ENCODE data around the gene TRIB2.

TRIB2 gene

DNA sequence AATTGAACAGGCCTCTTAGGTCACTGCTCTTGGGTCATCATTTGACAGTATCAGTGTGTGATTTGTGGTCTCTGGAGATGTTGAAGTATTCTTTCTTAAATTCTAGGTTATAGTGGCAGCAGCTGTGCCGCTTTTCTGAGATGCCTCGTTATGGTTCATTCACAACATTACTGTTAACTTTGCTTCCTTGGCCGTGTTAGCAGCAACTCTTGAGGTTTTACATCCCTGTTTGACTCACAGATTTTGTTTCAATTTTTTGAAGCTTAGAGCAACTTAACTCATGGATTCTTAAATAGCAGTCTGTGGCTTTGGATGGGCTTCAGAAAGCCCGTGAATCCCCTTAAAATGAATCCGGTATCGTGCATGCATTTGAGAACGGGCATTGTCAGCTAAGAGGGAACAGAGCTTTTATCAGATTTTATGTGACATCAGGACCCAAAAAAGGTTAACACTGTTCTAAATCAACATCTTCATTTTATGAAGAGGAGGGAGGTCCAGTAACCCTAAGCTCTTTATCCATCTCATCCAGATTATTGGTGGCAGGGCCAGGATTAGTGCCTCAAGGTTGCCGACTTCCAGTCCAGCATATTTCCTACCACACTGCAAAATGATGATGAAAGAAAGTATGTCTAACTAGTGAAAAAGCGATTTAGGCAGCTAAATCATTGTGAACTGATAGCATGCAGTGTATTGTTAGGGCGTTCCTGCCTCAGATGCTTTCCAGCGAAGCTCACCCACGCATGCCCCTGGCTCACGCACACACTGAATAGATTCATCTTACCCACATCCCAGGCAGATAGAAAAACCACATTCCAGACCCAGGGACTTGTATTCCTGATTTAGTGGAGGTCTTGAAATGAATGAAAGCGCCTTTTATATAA, 5.1 kb downstream of the TRIB2 start:
- TF ChIP-seq, protein P1, sequence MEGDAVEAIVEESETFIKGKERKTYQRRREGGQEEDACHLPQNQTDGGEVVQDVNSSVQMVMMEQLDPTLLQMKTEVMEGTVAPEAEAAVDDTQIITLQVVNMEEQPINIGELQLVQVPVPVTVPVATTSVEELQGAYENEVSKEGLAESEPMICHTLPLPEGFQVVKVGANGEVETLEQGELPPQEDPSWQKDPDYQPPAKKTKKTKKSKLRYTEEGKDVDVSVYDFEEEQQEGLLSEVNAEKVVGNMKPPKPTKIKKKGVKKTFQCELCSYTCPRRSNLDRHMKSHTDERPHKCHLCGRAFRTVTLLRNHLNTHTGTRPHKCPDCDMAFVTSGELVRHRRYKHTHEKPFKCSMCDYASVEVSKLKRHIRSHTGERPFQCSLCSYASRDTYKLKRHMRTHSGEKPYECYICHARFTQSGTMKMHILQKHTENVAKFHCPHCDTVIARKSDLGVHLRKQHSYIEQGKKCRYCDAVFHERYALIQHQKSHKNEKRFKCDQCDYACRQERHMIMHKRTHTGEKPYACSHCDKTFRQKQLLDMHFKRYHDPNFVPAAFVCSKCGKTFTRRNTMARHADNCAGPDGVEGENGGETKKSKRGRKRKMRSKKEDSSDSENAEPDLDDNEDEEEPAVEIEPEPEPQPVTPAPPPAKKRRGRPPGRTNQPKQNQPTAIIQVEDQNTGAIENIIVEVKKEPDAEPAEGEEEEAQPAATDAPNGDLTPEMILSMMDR (IDR thresholded peaks at IDR 0.05; ENCODE audit: low read depth, low read length), result no peak
- no peak for TF ChIP-seq POLR2A (IDR thresholded peaks at IDR 0.05; ENCODE audit: extremely low read depth, insufficient read length)
- TF ChIP-seq, protein P2, sequence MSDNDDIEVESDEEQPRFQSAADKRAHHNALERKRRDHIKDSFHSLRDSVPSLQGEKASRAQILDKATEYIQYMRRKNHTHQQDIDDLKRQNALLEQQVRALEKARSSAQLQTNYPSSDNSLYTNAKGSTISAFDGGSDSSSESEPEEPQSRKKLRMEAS (IDR thresholded peaks at IDR 0.05; ENCODE audit: low read depth, low read length), result no peak
- no peak for TF ChIP-seq MYC (IDR thresholded peaks at IDR 0.05; ENCODE audit: low read depth, low read length)
- no peak overlapping the region for H3K4me3 ChIP-seq (ENCODE audit: low read depth, low read length)
- no peak for DNase-seq (ENCODE audit: low read depth)

DNA sequence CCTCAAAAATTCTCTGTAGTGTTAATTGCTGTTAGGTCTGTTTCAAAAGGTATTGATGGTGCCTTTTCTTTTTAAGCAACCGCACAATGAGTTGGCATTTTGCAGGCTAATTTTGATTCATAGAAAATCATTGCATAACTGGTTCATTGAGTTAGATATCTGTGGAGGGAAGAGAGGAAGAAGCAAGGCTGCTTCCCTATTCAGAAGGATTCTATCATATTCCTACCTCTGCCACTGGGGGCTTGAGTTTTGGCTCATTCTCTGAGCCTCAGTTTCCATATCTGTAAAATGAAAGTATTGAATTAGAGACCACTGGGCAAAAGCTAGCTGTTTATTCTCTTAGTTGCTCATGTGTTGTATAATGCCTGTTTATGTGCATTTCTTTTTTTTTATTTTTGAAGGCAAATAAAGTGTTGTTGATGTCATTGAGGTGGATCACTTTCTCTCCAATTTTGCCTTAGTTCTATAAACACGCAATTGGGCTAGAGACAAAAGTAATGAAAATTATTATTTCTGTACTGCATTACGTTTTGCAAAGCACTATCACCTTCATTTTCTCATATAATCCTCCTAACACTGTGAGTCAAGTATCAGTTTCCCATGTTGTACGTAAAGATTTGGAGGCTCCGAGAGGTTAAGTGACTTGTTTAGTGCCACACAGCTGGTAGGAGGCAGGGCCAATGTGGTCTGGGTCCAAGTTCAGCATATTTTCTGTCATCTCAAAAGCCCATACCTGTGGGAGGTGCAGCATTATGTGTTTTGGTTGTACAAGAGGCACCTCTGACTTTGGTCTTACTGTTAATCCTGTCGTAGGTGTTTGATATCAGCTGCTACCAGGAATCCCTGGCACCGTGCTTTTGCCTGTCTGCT, 5.9 kb downstream of the TRIB2 start:
- TF ChIP-seq, protein P1 (IDR thresholded peaks at IDR 0.05; ENCODE audit: low read depth, low read length), result no peak
- TF ChIP-seq MYC (IDR thresholded peaks at IDR 0.05; ENCODE audit: low read depth, low read length), result no peak
- TF ChIP-seq, protein P2 (IDR thresholded peaks at IDR 0.05; ENCODE audit: low read depth, low read length), result no peak
- TF ChIP-seq POLR2A (IDR thresholded peaks at IDR 0.05; ENCODE audit: extremely low read depth, insufficient read length), result no peak
- peak; percentile 67 for DNase-seq (ENCODE audit: low read depth)
- no peak overlapping the region for H3K4me3 ChIP-seq (ENCODE audit: low read depth, low read length)

DNA sequence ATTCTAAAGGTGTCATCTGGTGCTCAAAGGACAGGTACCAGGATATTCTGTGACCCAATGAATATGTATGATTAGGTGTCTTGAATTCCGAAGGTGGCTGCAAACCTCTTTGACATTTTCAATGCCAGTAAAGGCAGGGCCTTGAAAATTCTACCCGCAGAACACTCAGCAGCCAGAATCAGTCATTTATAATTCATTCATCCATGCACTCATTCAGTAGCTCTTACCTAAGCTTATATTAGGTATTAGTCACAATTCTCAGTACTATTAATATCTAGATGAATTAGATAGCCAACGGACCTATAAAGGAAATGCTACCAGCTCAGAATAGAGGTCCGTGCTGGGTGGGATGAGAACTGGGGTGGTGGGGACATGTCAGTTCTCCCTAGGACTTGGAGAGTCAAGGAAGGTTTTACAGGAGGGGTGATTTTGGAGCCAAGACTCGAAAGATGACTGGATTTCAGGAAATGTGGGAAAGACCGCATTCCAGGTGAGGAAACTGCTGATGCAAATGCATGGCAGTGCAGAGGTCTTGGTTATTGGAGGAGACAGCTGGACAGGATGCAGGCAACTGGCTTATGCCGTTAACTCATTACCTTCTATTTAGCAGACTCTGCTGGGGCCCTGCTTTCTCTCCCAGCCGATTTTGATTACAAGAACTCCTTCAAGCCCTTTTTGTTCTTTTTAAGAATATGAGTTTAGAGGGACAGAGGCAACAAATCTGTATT, 7.2 kb downstream of the TRIB2 start:
- TF ChIP-seq POLR2A (IDR thresholded peaks at IDR 0.05; ENCODE audit: extremely low read depth, insufficient read length), result no peak
- TF ChIP-seq, protein P2 (IDR thresholded peaks at IDR 0.05; ENCODE audit: low read depth, low read length), result no peak
- TF ChIP-seq, protein P1 (IDR thresholded peaks at IDR 0.05; ENCODE audit: low read depth, low read length), result no peak
- no peak for TF ChIP-seq MYC (IDR thresholded peaks at IDR 0.05; ENCODE audit: low read depth, low read length)
- H3K4me3 ChIP-seq (ENCODE audit: low read depth, low read length), result no peak overlapping the region
- no peak for DNase-seq (ENCODE audit: low read depth)

DNA sequence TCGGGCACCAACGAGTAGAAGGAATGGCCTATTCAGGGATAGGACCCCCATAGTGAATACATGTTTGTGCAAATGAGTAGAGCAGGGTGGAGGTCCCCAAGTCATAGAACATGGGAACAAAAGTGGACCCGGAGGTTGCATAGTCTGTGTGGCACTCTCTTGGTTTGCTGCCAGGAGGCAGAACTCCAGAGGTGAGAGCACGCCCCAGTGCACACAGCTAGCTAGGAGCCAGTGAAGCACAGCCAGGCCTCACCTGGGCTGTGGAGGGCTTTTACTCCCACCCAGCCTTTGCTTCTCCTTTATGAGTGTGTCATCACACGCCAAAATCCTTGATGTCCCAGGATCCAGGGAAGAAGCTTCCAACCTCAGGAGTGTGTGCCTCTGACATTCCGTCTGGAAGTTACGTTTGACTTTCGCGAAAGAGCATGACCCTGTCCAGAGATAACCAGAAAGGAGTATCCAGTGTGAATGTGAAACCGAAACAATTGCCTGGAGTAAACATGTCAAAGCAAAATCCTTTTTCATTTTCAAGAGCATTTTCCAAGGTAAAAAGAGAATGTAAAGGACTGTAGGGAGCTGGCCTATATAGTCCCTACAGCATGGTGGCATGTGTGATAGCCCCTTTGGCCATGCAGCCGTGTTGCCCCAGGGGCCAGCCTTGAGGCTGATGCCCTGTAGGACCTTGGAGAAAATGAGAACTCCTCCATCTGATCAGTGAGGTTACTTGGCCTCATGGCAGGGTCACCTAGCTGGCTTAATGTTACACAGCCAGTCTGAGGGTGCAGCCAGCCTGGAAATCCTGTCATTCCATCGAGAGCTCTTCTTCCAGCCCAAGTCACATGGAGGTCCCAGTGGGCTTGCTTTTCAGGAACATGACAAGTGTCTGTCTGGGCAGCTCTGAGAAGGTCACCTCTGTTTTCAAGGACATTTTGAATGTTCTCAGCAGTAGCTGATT, 8.8 kb downstream of the TRIB2 start:
- H3K4me3 ChIP-seq (ENCODE audit: low read depth, low read length), result no peak overlapping the region
- TF ChIP-seq, protein P2 (IDR thresholded peaks at IDR 0.05; ENCODE audit: low read depth, low read length), result no peak
- no peak for TF ChIP-seq MYC (IDR thresholded peaks at IDR 0.05; ENCODE audit: low read depth, low read length)
- TF ChIP-seq, protein P1 (IDR thresholded peaks at IDR 0.05; ENCODE audit: low read depth, low read length), result no peak
- no peak for TF ChIP-seq POLR2A (IDR thresholded peaks at IDR 0.05; ENCODE audit: extremely low read depth, insufficient read length)
- DNase-seq (ENCODE audit: low read depth), result no peak
